OCI-LY7 (cell line): Measurements from ENCODE around the gene PITPNM3. TPM values are rescaled to one million over a fixed set of nuclear protein-coding genes. Genes with fewer than 3 reads are reported as not detected.

Experiments used
- BruUV-seq: library from RNA; stranded (reverse); fragments of 400-500 nt; replicated peaks from 2 replicates; lab custom pipeline; 2021; lab: Mats Ljungman, UMichigan
- CTCF ChIA-PET: fragments of 300-600 bp; sonication (Branson Sonifier 250); formaldehyde crosslinking; loops from one replicate; lab custom pipeline; 2022; ENCODE audit warnings: antibody characterized with exemption; ENCODE audit not compliant: unreplicated experiment; lab: Charles Lee
- POLR2A ChIA-PET: fragments of 300-600 bp; sonication (Branson Sonifier 250); formaldehyde crosslinking; loops from one replicate; lab custom pipeline; 2022; ENCODE audit warnings: antibody characterized with exemption; lab: Charles Lee
- DNase-seq: peaks from one replicate; pipeline ENCODE4 v3.0.0-alpha.2; 2015; ENCODE audit warnings: low spot score
- H2AFZ ChIP-seq: fragments of 200-600 bp; sonication (generic), shearing (Covaris generic); 2 replicates; pipeline ENCODE4 v1.6.1; 2014; ENCODE audit warnings: mild to moderate bottlenecking, antibody characterized with exemption, low read length, moderate library complexity
- H3K27ac ChIP-seq: fragments of 200-600 bp; sonication (generic); 2 replicates; pipeline ENCODE4 v1.5.1; 2014; ENCODE audit warnings: mixed run types, low read depth, mild to moderate bottlenecking, moderate library complexity, low read length, inconsistent platforms; ENCODE audit not compliant: poor library complexity, severe bottlenecking
- H3K36me3 ChIP-seq: fragments of 200-600 bp; sonication (generic); 2 replicates; pipeline ENCODE4 v1.6.1; 2014; ENCODE audit warnings: mild to moderate bottlenecking, antibody characterized with exemption, low read length, moderate library complexity, mixed read lengths; ENCODE audit not compliant: insufficient read depth
- H3K4me1 ChIP-seq: fragments of 200-600 bp; sonication (generic); 2 replicates; pipeline ENCODE4 v1.5.1; 2014; ENCODE audit warnings: mild to moderate bottlenecking, low read length; ENCODE audit not compliant: insufficient read depth, poor library complexity, severe bottlenecking
- H3K4me2 ChIP-seq: fragments of 200-600 bp; sonication (generic); 2 replicates; pipeline ENCODE4 v1.6.1; 2014; ENCODE audit warnings: mild to moderate bottlenecking, low read length
- H3K4me3 ChIP-seq: fragments of 200-600 bp; sonication (generic); 2 replicates; pipeline ENCODE4 v1.5.1; 2014; ENCODE audit warnings: mild to moderate bottlenecking, low read depth, low read length; ENCODE audit not compliant: poor library complexity, severe bottlenecking
- H3K79me2 ChIP-seq: fragments of 200-600 bp; sonication (generic); 2 replicates; pipeline ENCODE4 v1.6.1; 2016; ENCODE audit warnings: low read depth, mild to moderate bottlenecking, low read length, moderate library complexity, mixed read lengths; ENCODE audit not compliant: insufficient read depth
- H3K9me2 ChIP-seq: fragments of 200-600 bp; sonication (generic); 2 replicates; pipeline ENCODE4 v1.6.1; 2016; ENCODE audit warnings: mild to moderate bottlenecking, low read length, mixed read lengths; ENCODE audit not compliant: insufficient read depth
- H3K9me3 ChIP-seq: fragments of 200-600 bp; sonication (generic); 2 replicates; pipeline ENCODE4 v1.6.1; 2014; ENCODE audit warnings: mild to moderate bottlenecking, mixed run types, low read length, mixed read lengths
- H4K20me1 ChIP-seq: fragments of 200-600 bp; sonication (generic); 2 replicates; pipeline ENCODE4 v1.6.1; 2014; ENCODE audit warnings: mild to moderate bottlenecking, antibody characterized with exemption, low read length, moderate library complexity, mixed read lengths; ENCODE audit not compliant: insufficient read depth
- EZH2phosphoT487 ChIP-seq: fragments of 200-600 bp; sonication (generic); IDR thresholded peaks from 2 replicates; pipeline ENCODE4 v1.6.1; 2018; ENCODE audit warnings: low read depth, borderline replicate concordance, mild to moderate bottlenecking, mixed run types, antibody characterized with exemption, low read length, moderate library complexity, mixed read lengths
- intact Hi-C: fragments of 100-400 bp; cut with micrococcal nuclease; formaldehyde crosslinking; loops from one replicate; pipeline ENCODE4 v1.10.0; 2022; ENCODE audit not compliant: unreplicated experiment
- total RNA-seq, 2 experiments: library from RNA; depleted of rRNA in 1 of 2; stranded (reverse); fragments of >200 nt in 1 of 2; shearing (Covaris generic) in 1 of 2; gene quantifications; 2 replicates each; pipeline ENCODE4 v1.2.3, GENCODE V29; 2014 to 2022
- TF ChIP-seq, protein P1 (sequence below): fragments of 200-600 bp; sonication (generic); conservative IDR thresholded peaks from 2 replicates; pipeline ENCODE4 v1.5.1; 2014; ENCODE audit warnings: mild to moderate bottlenecking, antibody characterized with exemption, low read length, moderate library complexity, mixed read lengths

The PITPNM3 gene
- total RNA-seq, 2 experiments from 2014 or later = 0.76 to 1.6 TPM

DNA sequence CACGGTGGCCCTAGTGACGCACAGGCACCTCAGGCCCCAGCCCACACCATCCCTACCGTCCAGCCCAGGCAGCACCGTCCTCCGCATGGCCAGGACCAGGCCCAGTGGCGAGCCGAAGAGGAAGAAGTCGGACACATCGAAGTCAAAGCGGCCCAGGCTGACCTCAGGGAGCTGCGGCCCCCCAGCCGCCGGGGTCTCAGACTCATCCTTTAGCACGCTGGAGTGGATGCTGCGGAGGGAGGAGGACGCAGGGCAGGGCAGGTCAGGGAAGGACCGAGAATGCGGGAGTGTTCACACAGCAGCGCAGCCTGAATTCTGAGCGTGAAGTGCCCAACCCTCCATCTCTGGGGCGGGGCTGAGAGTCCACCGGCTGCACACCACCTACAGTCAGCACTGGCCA, 82.0 kb downstream of the PITPNM3 start:
- Histone ChIP-seq H3K4me2 (no peak overlapping the region), H3K27ac (no peak overlapping the region), H3K4me1 (no peaks in the 10 kb centered on the region), H3K36me3 (no peaks in the 10 kb centered on the region), H3K9me3 (no peaks in the 10 kb centered on the region), H3K79me2 (no peaks in the 10 kb centered on the region), H4K20me1 (no peaks in the 10 kb centered on the region), H2AFZ (no peak overlapping the region), H3K9me2 (no peaks in the 10 kb centered on the region), H3K4me3 (no peak overlapping the region)
- POLR2A ChIA-PET = no interaction called here
- no peak for DNase-seq
- CTCF ChIA-PET = no interaction called here
- intact Hi-C loops = no loop called here
- TF ChIP-seq, protein P1, sequence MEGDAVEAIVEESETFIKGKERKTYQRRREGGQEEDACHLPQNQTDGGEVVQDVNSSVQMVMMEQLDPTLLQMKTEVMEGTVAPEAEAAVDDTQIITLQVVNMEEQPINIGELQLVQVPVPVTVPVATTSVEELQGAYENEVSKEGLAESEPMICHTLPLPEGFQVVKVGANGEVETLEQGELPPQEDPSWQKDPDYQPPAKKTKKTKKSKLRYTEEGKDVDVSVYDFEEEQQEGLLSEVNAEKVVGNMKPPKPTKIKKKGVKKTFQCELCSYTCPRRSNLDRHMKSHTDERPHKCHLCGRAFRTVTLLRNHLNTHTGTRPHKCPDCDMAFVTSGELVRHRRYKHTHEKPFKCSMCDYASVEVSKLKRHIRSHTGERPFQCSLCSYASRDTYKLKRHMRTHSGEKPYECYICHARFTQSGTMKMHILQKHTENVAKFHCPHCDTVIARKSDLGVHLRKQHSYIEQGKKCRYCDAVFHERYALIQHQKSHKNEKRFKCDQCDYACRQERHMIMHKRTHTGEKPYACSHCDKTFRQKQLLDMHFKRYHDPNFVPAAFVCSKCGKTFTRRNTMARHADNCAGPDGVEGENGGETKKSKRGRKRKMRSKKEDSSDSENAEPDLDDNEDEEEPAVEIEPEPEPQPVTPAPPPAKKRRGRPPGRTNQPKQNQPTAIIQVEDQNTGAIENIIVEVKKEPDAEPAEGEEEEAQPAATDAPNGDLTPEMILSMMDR = no peak
- TF ChIP-seq EZH2phosphoT487 = no peak
- BruUV-seq = no TSS peak

DNA sequence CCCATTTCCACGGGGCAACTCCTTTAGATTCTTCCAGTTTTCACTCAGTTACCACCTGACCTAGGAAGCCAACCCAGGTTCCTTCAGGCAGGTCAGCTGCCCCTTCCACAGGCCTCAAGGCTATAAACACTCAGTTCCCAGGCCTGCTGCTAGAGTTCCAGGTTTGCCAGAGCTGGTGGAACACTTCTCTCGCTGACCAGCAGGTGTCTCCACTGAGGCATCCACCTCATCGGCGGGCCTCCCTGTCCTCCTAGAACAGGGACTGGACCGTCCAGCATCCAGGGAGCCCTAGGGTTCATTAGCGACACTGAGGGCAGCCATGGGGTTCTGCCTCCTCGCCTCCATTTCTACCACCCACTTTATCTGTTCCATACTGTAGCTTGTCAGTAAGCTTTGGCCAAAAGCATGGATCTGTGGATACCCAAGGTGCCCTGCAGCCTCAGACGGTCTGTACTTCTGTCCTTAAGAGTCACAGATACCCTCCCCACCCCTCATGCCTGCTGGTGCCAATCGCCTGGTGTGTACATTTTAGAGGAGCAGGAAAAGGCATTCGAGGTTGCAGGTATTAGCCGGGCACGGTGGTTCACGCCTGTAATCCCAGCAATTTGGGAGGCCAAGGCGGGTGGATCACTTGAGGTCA, 83.1 kb downstream of the PITPNM3 start:
- Histone ChIP-seq H2AFZ (no peak overlapping the region), H3K9me2 (no peaks in the 10 kb centered on the region), H3K4me1 (no peaks in the 10 kb centered on the region), H3K4me3 (no peak overlapping the region), H3K9me3 (no peaks in the 10 kb centered on the region), H3K36me3 (no peaks in the 10 kb centered on the region), H3K4me2 (no peak overlapping the region), H3K79me2 (no peaks in the 10 kb centered on the region), H4K20me1 (no peaks in the 10 kb centered on the region), H3K27ac (no peak overlapping the region)
- DNase-seq = peak; percentile 60
- ChIA-PET POLR2A (interaction anchor here (0.8 kb wide), 1 partner anchor 10 kb away, joined by 3 read pairs; no protein-coding TSS in a partner anchor), CTCF (no interaction called here)
- no TSS peak for BruUV-seq
- intact Hi-C loops = loop anchor here (1.0 kb wide), 1 partner anchor 175 kb away; no protein-coding TSS in a partner anchor
- TF ChIP-seq EZH2phosphoT487 = no peak
- TF ChIP-seq, protein P1 = peak; percentile 93

DNA sequence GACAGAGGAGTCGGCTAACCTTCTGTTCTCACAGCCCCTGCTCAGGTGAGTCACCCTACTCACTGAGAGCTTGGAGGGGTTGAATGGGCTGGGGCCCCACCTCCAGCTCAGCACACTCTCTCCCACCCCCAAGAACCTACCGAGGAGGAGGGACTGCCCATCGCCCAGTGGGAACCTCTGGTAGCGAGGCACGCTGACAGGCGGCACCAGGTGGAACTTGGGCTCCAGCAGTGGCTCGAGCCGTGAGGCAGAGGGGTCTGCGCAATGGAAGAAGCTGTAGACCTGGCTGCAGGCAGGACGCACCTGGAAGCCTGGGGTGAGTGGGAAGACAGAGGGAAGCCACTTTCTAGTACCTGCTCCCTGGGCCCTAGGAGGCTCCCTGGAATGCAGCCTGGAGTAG, 83.8 kb downstream of the PITPNM3 start:
- DNase-seq = no peak
- BruUV-seq = no TSS peak
- Histone ChIP-seq H3K36me3 (no peaks in the 10 kb centered on the region), H3K9me3 (no peaks in the 10 kb centered on the region), H3K4me3 (no peak overlapping the region), H3K4me1 (no peaks in the 10 kb centered on the region), H3K79me2 (no peaks in the 10 kb centered on the region), H4K20me1 (no peaks in the 10 kb centered on the region), H3K9me2 (no peaks in the 10 kb centered on the region), H2AFZ (no peak overlapping the region), H3K27ac (no peak overlapping the region), H3K4me2 (no peak overlapping the region)
- TF ChIP-seq, protein P1 = no peak
- TF ChIP-seq EZH2phosphoT487 = no peak
- CTCF ChIA-PET = no interaction called here
- intact Hi-C loops = no loop called here
- POLR2A ChIA-PET = interaction anchor here (0.5 to 0.8 kb wide), 2 partner anchors 10 to 248 kb away, joined by 3 read pairs; no protein-coding TSS in a partner anchor
